Peyer's patch (tissue), 4 donors: ENCODE measurements around the gene SMURF1.

Source experiments
- CTCF ChIP-seq, 6 experiments: fragments of 450-650 bp in 4 of 6; fragments of 200-600 bp in 2 of 6; sonication (generic) in 1 of 6; IDR thresholded peaks; one replicate each; pipeline ENCODE4 v1.5.1; 2017 to 2019; ENCODE audit warnings: antibody characterized with exemption in 6 of 6, mild to moderate bottlenecking in 3 of 6, moderate library complexity in 1 of 6
- POLR2A ChIP-seq, 2 donors: fragments of 450-650 bp; IDR thresholded peaks; one replicate each; pipeline ENCODE4 v1.5.1; 2017; ENCODE audit warnings: antibody characterized with exemption in 2 of 2, mild to moderate bottlenecking in 2 of 2, moderate library complexity in 2 of 2

- no peak for TF ChIP-seq POLR2A (IDR thresholded peaks at IDR 0.05)
- TF ChIP-seq CTCF (IDR thresholded peaks at IDR 0.05): no peak
These were observed 16.3 kb downstream of the SMURF1 start for GRCh38 chr7:99127636-99128035.
